HepG2 (cell line): ENCODE measurements around the gene GRK5. TPM values are rescaled to one million over a fixed set of nuclear protein-coding genes. Genes with fewer than 3 reads are reported as not detected.

ENCODE experiments used
- ISX ChIP-seq: sonication (generic); formaldehyde crosslinking; conservative IDR thresholded peaks from 2 replicates; pipeline ENCODE4 v1.5.0; 2020; ENCODE audit warnings: missing genetic modification reagents
- ZNF619 ChIP-seq: sonication (generic); formaldehyde crosslinking; IDR thresholded peaks from 2 replicates; pipeline ENCODE4 v1.4.0; 2020; ENCODE audit warnings: mild to moderate bottlenecking, missing genetic modification reagents
- microRNA-seq: library from miRNA; unstranded; fragments of <30 nt; microRNA quantifications from one replicate; pipeline ENCODE4, GENCODE V29; 2020
- polyA plus RNA-seq, 8 experiments: library from polyadenylated mRNA; depleted of rRNA in 3 of 8; stranded (reverse) in 7 of 8; unstranded in 1 of 8; fragments of >200 nt; fragmentation: Illumina TruSeq in 4 of 8; extraction: Trizol in 4 of 8; gene quantifications; 2 replicates each; pipeline versions ENCODE4 v1.2.1 to v1.2.3, GENCODE V29; 2011 to 2016; ENCODE audit warnings: low read depth in 4 of 8, missing spikeins in 1 of 8, mixed read lengths in 1 of 8; ENCODE audit not compliant: insufficient read depth in 1 of 8
- small RNA-seq, 3 experiments: library from RNA; depleted of rRNA; stranded (forward); fragments of <200 nt; gene quantifications; one replicate each; pipeline ENCODE3, GENCODE V24; 2012; ENCODE audit warnings: low read depth in 2 of 3, low replicate concordance in 1 of 3; ENCODE audit not compliant: insufficient read length in 3 of 3, insufficient read depth in 2 of 3
- total RNA-seq, 5 experiments: library from RNA; depleted of rRNA; stranded (reverse); fragments of >200 nt; fragmentation: Illumina TruSeq; extraction: Trizol; gene quantifications; 2 replicates each; pipeline ENCODE4 v1.2.3, GENCODE V29; 2016; ENCODE audit warnings: low read depth in 1 of 5

GRK5 gene
- total and polyA plus RNA-seq, 2 of the 13 experiments (the other 11 are each of a cell fraction or from before 2014, with no cell fraction given): 10.4 to 12.6 TPM

- no peak for TF ChIP-seq ZNF619
- TF ChIP-seq ISX (CRISPR knock-in tag): no peak
These were observed 297.8 kb downstream of the GRK5 start (continued) for GRCh38 chr10:119505131-119505551.

Small RNAs within 50 kb of the gene (microRNA-seq; reads per million reads assigned to microRNA genes)
- gene MIR4681: not detected

Small RNAs within 50 kb of the gene (small RNA-seq; reads per million reads assigned to genes)
- 0 reads per million in 3 experiments for gene MIR4681
- 0 reads per million in 3 experiments for gene RN7SL749P

Other genes with a start within 250 kb of the GRK5 start
- 1.5 and 1.7 TPM in 2 replicates for gene NANOS1, start 177.9 kb upstream of the GRK5 start, total RNA-seq (2016; rRNA removed; fragmentation: Illumina TruSeq; extraction: Trizol)
- gene NANOS1, start 177.9 kb upstream of the GRK5 start, polyA plus RNA-seq (2011; rRNA removed): 1.7 and 2.2 TPM in 2 replicates
- 117 and 168 TPM in 2 replicates for gene EIF3A, start 126.8 kb upstream of the GRK5 start, total RNA-seq (2016; rRNA removed; fragmentation: Illumina TruSeq; extraction: Trizol)
- gene EIF3A, start 126.8 kb upstream of the GRK5 start, polyA plus RNA-seq (2011; rRNA removed): 25.6 and 28.3 TPM in 2 replicates
- gene DENND10, start 103.5 kb upstream of the GRK5 start, total RNA-seq (2016; rRNA removed; fragmentation: Illumina TruSeq; extraction: Trizol): 43.7 and 55.1 TPM in 2 replicates
- gene DENND10, start 103.5 kb upstream of the GRK5 start, polyA plus RNA-seq (2011; rRNA removed): 75.9 and 78.8 TPM in 2 replicates
- gene SFXN4, start 41.9 kb upstream of the GRK5 start, total RNA-seq (2016; rRNA removed; fragmentation: Illumina TruSeq; extraction: Trizol): 47.4 and 64.9 TPM in 2 replicates
- gene SFXN4, start 41.9 kb upstream of the GRK5 start, polyA plus RNA-seq (2011; rRNA removed): 44.6 and 47.7 TPM in 2 replicates
- 407 and 643 TPM in 2 replicates for gene PRDX3, start 28.8 kb upstream of the GRK5 start, total RNA-seq (2016; rRNA removed; fragmentation: Illumina TruSeq; extraction: Trizol)
- 422 and 565 TPM in 2 replicates for gene PRDX3, start 28.8 kb upstream of the GRK5 start, polyA plus RNA-seq (2011; rRNA removed)